Measurements from ENCODE around the gene ASIC4.

- TF ChIP-seq CTCF (optimal IDR thresholded peaks at IDR 0.05 in 1 of 3, IDR thresholded peaks at IDR 0.05 in 1 of 3, conservative IDR thresholded peaks at IDR 0.05 in 1 of 3; ENCODE audit: extremely low read depth in 1 of 3, insufficient read depth in 2 of 3, low read length in 3 of 3) = no peak
- no peak for TF ChIP-seq EZH2 (IDR thresholded peaks at IDR 0.05; ENCODE audit: low read length)
These were observed 43.8 kb downstream of the ASIC4 start for GRCh38 chr2:219557791-219558785.
